CD4-positive, CD25-positive, alpha-beta regulatory T cell (primary cell): ENCODE measurements around the gene MAP3K13. TPM values are rescaled to one million over a fixed set of nuclear protein-coding genes. Genes with fewer than 3 reads are reported as not detected.
A peak's percentile ranks its signal among the peaks of the same experiment; 100 is the strongest.
"Not testable (repeated sequence)": the region's sequence is repeated elsewhere in the genome, so short reads cannot be mapped to it uniquely, and the experiment has no call there.

Experiments used
- ATAC-seq, 2 donors: fragments of 150-1000 bp; cut with Tn5 transposase; one replicate each; pipeline ENCODE4 v1.10.0; 2021; ENCODE audit warnings: low read depth in 2 of 2, moderate number of reproducible peaks in 2 of 2, moderate library complexity in 1 of 2
- DNase-seq, 3 donors: peaks; one replicate each; pipeline versions ENCODE4 v3.0.0 to v3.0.0-alpha.2; 2012 to 2022; ENCODE audit warnings: mixed read lengths in 1 of 3
- H3K27ac ChIP-seq: one replicate; pipeline ENCODE4 v1.7.0; 2013; ENCODE audit warnings: mild to moderate bottlenecking, low read length; ENCODE audit not compliant: insufficient read depth, poor library complexity, severe bottlenecking
- H3K27me3 ChIP-seq: one replicate; pipeline ENCODE4 v1.7.0; 2013; ENCODE audit warnings: low read length; ENCODE audit not compliant: control insufficient read depth, insufficient read depth
- H3K36me3 ChIP-seq: one replicate; pipeline ENCODE4 v1.7.0; 2013; ENCODE audit warnings: mild to moderate bottlenecking, low read length, moderate library complexity; ENCODE audit not compliant: control insufficient read depth, insufficient read depth
- H3K4me1 ChIP-seq: 2 replicates; pipeline ENCODE4 v1.7.0; 2013; ENCODE audit warnings: mild to moderate bottlenecking, low read length; ENCODE audit not compliant: insufficient read depth, control insufficient read depth, poor library complexity, severe bottlenecking
- H3K4me3 ChIP-seq: one replicate; pipeline ENCODE4 v1.7.0; 2013; ENCODE audit warnings: low read depth, mild to moderate bottlenecking, low read length, moderate library complexity
- H3K9me3 ChIP-seq, 2 experiments: 1 replicate in 1 of 2; 2 replicates in 1 of 2; pipeline ENCODE4 v1.7.0; 2013; ENCODE audit warnings: low read length in 2 of 2, mild to moderate bottlenecking in 1 of 2, moderate library complexity in 1 of 2; ENCODE audit not compliant: control insufficient read depth in 2 of 2
- H3K27ac Mint-ChIP-seq, 3 donors: one replicate each; pipeline ENCODE4 v1.8.0; 2020 to 2022; ENCODE audit warnings: mild to moderate bottlenecking in 3 of 3, mixed read lengths in 3 of 3, moderate library complexity in 2 of 3
- H3K27me3 Mint-ChIP-seq: one replicate; pipeline ENCODE4 v1.8.0; 2022; ENCODE audit warnings: mild to moderate bottlenecking, mixed read lengths
- H3K36me3 Mint-ChIP-seq: one replicate; pipeline ENCODE4 v1.8.0; 2020; ENCODE audit warnings: mixed read lengths
- H3K4me1 Mint-ChIP-seq, 4 donors: one replicate each; pipeline ENCODE4 v1.8.0; 2020 to 2022; ENCODE audit warnings: mixed read lengths in 4 of 4, mild to moderate bottlenecking in 1 of 4
- H3K4me3 Mint-ChIP-seq, 4 donors: one replicate each; pipeline ENCODE4 v1.8.0; 2020 to 2022; ENCODE audit warnings: mild to moderate bottlenecking in 4 of 4, mixed read lengths in 4 of 4, moderate library complexity in 3 of 4
- H3K9me3 Mint-ChIP-seq, 7 donors: one replicate each; pipeline ENCODE4 v1.8.0; 2020 to 2022; ENCODE audit warnings: mixed read lengths in 7 of 7, mild to moderate bottlenecking in 3 of 7, moderate library complexity in 2 of 7
- polyA plus RNA-seq, 4 donors: library from polyadenylated mRNA; unstranded; fragments of 300-500 nt; fragmentation: Illumina TruSeq; gene quantifications; one replicate each; pipeline ENCODE4 v1.2.3, GENCODE V29; 2021
- total RNA-seq: library from RNA; stranded (reverse); gene quantifications from one replicate; pipeline ENCODE4 v1.2.3, GENCODE V29; 2022

Gene MAP3K13
- total and polyA plus RNA-seq, 5 donors from 2014 or later = 3.7 to 29.7 (median 22.2) TPM

DNA sequence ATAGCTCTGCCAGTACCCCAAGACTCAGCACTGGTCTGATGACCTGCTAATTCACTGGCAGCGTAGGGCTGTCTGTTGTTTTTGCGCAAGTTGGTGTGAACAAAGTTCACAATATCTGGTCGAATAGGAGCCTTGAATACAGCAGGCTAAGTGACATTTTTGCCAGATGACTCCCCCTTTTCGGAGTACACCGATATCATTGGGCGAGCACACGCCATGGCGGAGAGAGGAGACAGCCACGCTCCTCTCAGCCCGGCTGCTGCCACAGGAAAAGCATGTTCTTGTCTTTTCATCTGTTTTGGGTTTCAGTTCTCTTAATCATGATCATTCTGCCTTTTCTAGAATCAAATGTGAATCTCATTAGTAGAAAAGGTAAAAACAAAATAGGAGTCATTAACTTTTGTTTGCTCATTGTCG is 55.6 kb downstream of the MAP3K13 start:
- H3K9me3 ChIP-seq, H3K27ac Mint-ChIP-seq, H3K9me3 Mint-ChIP-seq, H3K27me3 ChIP-seq, H3K4me3 Mint-ChIP-seq, H3K27ac ChIP-seq, H3K4me3 ChIP-seq, H3K4me1 ChIP-seq, H3K36me3 Mint-ChIP-seq, H3K36me3 ChIP-seq, H3K27me3 Mint-ChIP-seq, H3K4me1 Mint-ChIP-seq, ATAC-seq: not testable (repeated sequence)
- peak in 1 of 3 donors; percentile 12 for DNase-seq

DNA sequence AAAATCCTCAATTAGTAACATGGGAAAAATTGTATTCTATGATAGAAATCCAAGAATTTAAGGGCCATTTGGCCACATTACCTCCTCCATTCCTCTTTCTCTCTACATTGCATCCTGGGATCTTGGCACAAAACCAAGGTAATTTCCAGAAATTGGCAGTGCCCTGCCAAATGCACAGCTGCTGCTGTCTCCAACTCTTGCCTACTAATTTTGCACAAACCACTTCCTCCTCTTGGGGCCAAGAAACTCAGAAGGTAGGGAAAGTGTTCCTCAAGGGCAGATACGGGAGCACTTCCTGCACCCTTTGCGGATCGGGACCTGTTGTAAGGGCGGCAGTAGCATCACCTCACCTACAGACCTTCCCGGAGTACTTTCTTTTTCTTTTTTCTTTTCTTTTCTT is 57.8 kb downstream of the MAP3K13 start:
- H3K27me3 ChIP-seq = no peaks in the 10 kb centered on the region
- Mint-ChIP-seq H3K4me1 (no peaks in the 10 kb centered on the region), H3K27me3 (no peaks in the 10 kb centered on the region), H3K36me3 (no peaks in the 10 kb centered on the region), H3K4me3 (no peak overlapping the region), H3K9me3 (peaks cover 0 to 2% (median 0%) of the 10 kb centered on the region in 7 donors), H3K27ac (no peak overlapping the region)
- no peaks in the 10 kb centered on the region for H3K4me1 ChIP-seq
- H3K36me3 ChIP-seq = no peaks in the 10 kb centered on the region
- ATAC-seq = no peak
- DNase-seq = no peak
- no peaks in the 10 kb centered on the region for H3K9me3 ChIP-seq
- H3K27ac ChIP-seq = no peak overlapping the region
- no peak overlapping the region for H3K4me3 ChIP-seq

DNA sequence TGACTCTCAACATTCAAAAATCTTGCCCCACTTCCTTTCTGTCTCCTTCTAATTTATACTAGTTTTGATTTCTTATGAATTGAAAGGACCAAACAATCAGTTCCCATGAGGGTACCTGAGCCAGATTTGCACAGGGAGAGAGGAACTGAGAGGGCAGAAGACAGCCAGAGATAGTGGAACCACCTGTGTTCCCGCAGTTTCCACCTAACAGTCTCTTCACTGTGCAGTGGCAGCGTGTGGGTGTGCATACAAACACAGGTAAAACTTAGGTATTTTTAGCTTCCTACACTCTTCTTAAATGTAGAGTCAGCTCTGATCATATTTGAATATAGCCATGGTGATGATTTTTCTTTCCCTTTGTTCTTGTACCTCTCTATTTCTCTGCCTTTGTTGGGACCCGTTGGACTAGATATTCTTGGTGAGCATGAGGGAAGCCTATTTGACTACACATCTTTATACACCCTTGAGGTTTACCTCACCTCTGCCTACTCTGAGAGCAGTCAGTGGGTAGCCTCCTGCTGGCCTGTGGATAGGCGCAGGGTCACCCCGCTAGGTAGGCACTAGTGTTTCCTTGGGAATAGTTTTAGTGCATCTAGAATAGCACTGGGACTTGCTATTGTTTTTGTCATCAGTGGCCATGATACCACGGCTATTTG is 58.8 kb downstream of the MAP3K13 start:
- DNase-seq (no peak), ATAC-seq (no peak)
- Mint-ChIP-seq H3K4me1 (no peaks in the 10 kb centered on the region), H3K27me3 (peaks cover 5% of the 10 kb centered on the region), H3K36me3 (no peaks in the 10 kb centered on the region), H3K27ac (no peak overlapping the region), H3K4me3 (no peak overlapping the region), H3K9me3 (peaks cover 0 to 2% (median 0%) of the 10 kb centered on the region in 7 donors)
- Histone ChIP-seq H3K4me3 (no peak overlapping the region), H3K36me3 (no peaks in the 10 kb centered on the region), H3K4me1 (no peaks in the 10 kb centered on the region), H3K9me3 (no peaks in the 10 kb centered on the region), H3K27ac (no peak overlapping the region), H3K27me3 (no peaks in the 10 kb centered on the region)

DNA sequence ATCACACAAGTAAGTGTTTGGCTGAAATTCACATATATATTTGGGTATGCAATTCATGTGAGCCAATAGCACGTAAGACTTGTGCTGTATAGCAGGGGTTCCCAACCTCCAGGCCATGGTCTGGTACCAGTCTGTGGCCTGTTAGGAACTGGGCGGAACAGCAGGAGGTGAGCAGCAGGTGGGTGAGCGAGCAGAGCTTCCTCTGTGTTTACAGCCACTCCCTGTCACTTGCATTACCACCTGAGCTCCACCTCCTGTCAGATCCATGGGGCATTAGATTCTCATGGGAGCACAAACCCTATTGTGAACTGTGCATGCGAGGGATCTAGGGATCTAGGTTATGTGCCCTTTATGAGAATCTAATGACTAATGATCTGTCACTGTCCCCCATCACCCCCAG is 59.7 kb downstream of the MAP3K13 start:
- ATAC-seq (no peak), DNase-seq (no peak)
- Histone ChIP-seq H3K4me3 (no peak overlapping the region), H3K9me3 (no peaks in the 10 kb centered on the region), H3K4me1 (no peaks in the 10 kb centered on the region), H3K36me3 (no peaks in the 10 kb centered on the region), H3K27ac (no peak overlapping the region), H3K27me3 (no peaks in the 10 kb centered on the region)
- Mint-ChIP-seq H3K9me3 (peaks cover 0 to 2% (median 0%) of the 10 kb centered on the region in 7 donors), H3K4me1 (no peaks in the 10 kb centered on the region), H3K4me3 (no peak overlapping the region), H3K27me3 (peaks cover 5% of the 10 kb centered on the region), H3K36me3 (no peaks in the 10 kb centered on the region), H3K27ac (no peak overlapping the region)

DNA sequence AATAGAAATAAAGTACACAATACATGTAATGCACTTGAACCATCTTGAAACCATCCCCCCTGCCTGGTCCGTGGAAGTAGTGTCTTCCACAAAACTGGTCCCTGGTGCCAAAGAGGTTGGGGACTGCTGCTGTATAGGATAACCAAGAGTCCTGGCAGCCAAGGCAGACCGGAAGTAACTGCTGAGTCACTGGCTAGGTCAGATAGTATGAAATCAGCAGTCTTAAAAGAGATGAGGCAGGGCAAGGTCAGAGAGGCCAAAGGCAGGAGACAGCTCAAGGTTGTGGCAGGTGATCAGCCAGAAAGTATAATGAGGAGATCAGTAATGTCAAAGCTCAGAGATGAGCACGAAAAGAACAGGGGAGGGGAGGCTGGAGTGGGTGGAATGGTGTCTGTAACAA is 60.2 kb downstream of the MAP3K13 start:
- H3K4me1 Mint-ChIP-seq = no peaks in the 10 kb centered on the region
- ATAC-seq = no peak
- no peak for DNase-seq
- H3K4me3 ChIP-seq = no peak overlapping the region
- H3K9me3 ChIP-seq = no peaks in the 10 kb centered on the region
- H3K4me1 ChIP-seq = no peaks in the 10 kb centered on the region
- no peak overlapping the region for H3K27ac ChIP-seq
- H3K4me3 Mint-ChIP-seq = no peak overlapping the region
- peaks cover 0 to 2% (median 0%) of the 10 kb centered on the region in 7 donors for H3K9me3 Mint-ChIP-seq
- no peaks in the 10 kb centered on the region for H3K27me3 ChIP-seq
- H3K36me3 Mint-ChIP-seq = no peaks in the 10 kb centered on the region
- H3K27me3 Mint-ChIP-seq = peaks cover 5% of the 10 kb centered on the region
- H3K27ac Mint-ChIP-seq = no peak overlapping the region
- H3K36me3 ChIP-seq = no peaks in the 10 kb centered on the region

DNA sequence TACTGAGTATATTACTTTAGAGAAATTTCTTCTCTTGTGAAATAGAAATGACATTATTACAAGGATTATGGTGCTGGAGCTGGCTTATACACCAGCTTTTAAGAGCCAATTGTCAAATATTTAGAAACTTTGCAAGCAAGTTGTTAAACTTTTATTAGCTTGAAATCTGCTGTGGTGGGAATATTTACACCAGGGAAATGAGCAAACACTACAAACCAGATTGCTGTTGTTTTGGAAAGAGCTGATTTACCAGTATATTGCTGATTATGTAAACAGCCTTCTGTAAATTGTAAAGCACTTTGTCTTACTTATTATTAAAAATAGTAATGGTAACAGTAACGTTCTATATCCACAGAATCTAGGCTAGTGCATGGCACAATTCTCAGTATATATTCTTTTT is 61.5 kb downstream of the MAP3K13 start:
- H3K4me3 Mint-ChIP-seq = no peak overlapping the region
- H3K36me3 Mint-ChIP-seq = no peaks in the 10 kb centered on the region
- no peak overlapping the region for H3K27ac ChIP-seq
- H3K4me1 ChIP-seq = no peaks in the 10 kb centered on the region
- no peak for DNase-seq
- peaks cover 0 to 2% (median 0%) of the 10 kb centered on the region in 7 donors for H3K9me3 Mint-ChIP-seq
- peaks cover 10% of the 10 kb centered on the region for H3K27me3 Mint-ChIP-seq
- no peak for ATAC-seq
- H3K27ac Mint-ChIP-seq = no peak overlapping the region
- no peaks in the 10 kb centered on the region for H3K4me1 Mint-ChIP-seq
- H3K36me3 ChIP-seq = no peaks in the 10 kb centered on the region
- H3K9me3 ChIP-seq = no peaks in the 10 kb centered on the region
- no peaks in the 10 kb centered on the region for H3K27me3 ChIP-seq
- H3K4me3 ChIP-seq = no peak overlapping the region

DNA sequence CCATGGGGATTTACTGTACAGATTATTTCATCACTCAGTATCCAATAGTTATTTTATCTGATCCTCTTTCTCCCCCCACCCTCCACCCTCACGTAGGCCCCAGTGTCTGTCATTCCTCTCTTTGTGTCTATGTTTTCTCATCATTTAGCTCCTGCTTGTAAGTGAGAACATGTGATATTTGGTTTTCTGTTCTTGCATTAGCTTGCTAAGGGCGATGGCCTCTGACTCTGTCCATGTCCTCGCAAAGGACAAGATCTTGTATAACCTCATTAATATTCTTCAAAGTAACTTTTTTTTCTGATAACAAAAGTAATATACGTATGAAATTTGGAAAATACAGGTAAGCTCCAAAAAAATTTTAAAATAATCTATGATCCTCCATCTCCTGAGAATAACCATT is 67.4 kb downstream of the MAP3K13 start:
- Histone ChIP-seq H3K4me1 (no peaks in the 10 kb centered on the region), H3K9me3 (no peaks in the 10 kb centered on the region), H3K27me3 (no peaks in the 10 kb centered on the region), H3K4me3 (no peak overlapping the region), H3K36me3 (no peaks in the 10 kb centered on the region), H3K27ac (no peak overlapping the region)
- Mint-ChIP-seq H3K9me3 (no peaks in the 10 kb centered on the region), H3K36me3 (no peaks in the 10 kb centered on the region), H3K27ac (no peak overlapping the region), H3K4me3 (no peak overlapping the region), H3K27me3 (peaks cover 10% of the 10 kb centered on the region), H3K4me1 (no peaks in the 10 kb centered on the region)
- no peak for DNase-seq
- no peak for ATAC-seq

DNA sequence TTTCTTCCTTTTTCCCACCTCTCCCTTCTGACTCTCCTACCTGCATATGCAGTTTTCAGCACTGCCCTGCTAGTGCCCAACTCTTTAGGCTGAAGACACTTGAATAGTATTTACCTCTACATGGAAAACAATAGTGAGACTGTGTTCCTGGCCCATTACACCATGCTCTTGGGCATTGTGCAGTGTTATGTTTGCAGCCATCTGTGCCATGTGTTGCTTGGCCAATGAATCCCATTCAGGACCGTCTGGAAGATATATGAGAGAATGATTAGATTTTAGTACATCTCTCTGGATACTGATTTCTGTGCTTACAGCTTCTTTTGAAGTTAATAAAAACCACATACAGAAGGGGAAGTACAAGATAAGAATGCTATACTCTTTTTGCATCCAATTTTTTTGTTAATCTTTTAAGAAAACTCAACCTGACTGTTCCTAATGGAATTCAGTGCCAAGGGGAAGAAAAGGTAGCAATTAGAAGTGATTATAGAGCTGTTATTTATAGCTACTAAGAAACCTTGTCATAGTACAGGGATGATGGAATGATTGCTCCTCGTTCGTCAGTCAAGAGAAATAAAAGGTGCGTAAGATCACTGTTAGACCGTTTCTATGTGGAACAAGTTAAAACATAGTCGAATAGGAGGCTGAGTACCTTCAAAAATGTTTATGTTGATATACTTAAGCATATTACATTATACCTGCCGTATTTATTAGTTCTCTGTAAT is 77.0 kb downstream of the MAP3K13 start:
- Mint-ChIP-seq H3K9me3 (peaks cover 0 to 2% (median 0%) of the 10 kb centered on the region in 7 donors), H3K4me1 (no peaks in the 10 kb centered on the region), H3K36me3 (no peaks in the 10 kb centered on the region), H3K27me3 (peaks cover 8% of the 10 kb centered on the region), H3K4me3 (no peak overlapping the region), H3K27ac (no peak overlapping the region)
- Histone ChIP-seq H3K27me3 (no peaks in the 10 kb centered on the region), H3K9me3 (no peaks in the 10 kb centered on the region), H3K36me3 (no peaks in the 10 kb centered on the region), H3K27ac (no peak overlapping the region), H3K4me3 (no peak overlapping the region), H3K4me1 (no peaks in the 10 kb centered on the region)
- DNase-seq = no peak
- ATAC-seq = no peak
